Measurements from ENCODE around the gene DISC1.
"Not testable (repeated sequence)": the region's sequence is repeated elsewhere in the genome, so short reads cannot be mapped to it uniquely, and the experiment has no call there.

DISC1 gene

DNA sequence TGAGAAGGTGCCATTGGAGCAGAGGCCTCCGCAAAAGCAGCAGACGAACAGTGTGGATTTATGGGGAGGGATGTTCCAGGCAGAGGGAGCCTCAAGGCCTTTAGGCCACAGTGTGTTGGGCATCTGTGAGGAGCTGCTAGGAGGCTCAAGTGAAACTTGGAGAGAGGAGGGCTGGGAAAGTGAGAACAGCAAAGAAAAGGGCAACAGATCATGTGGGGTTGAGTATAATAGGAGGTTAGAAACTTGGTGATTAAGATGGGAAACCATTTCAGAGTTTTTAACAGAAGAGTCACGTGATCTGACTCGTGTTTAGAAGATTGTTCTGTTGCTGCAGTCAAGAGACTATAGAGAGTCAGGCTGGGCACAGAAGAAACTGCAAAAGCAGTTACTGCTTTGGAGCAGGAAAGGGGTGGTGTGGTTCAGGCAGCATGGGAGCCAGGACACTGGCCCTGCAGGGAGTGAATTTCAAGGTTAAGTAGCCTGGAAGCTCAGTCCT lies 277.0 kb downstream of the DISC1 start:
- DNase-seq, result no peak

DNA sequence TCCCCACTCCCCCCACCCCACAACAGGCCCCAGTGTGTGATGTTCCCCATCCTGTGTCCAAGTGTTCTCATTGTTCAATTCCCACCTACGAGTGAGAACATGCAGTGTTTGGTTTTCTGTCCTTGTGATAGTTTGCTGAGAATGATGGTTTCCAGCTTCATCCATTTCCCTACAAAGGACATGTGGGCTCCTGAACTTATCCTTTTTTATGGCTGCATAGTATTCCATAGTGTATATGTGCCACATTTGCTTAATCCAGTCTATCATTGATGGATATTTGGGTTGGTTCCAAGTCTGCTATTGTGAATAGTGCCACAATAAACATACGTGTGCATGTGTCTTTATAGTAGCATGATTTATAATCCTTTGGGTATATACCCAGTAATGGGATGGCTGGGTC lies 280.7 kb downstream of the DISC1 start:
- DNase-seq, result not testable (repeated sequence)

DNA sequence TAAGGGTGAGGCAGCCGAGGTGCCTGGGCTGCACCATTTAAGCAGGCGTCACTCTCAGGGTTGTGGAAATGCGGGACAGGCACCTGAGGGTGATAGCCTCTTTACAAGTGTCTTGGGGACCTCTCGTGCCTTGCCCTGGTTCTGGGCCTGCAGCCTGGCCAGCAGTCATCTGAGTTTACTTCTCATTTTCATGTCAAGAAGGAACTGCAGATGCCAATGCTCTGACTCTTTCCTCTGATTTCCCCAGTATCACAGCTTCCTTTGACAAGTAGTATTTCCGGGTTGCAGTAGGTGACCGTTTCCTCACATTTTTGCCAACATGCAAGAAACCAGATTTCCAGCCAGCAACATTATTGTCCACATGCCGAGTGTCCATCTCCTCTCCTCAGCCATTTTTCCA lies 286.9 kb downstream of the DISC1 start:
- DNase-seq, result no peak

DNA sequence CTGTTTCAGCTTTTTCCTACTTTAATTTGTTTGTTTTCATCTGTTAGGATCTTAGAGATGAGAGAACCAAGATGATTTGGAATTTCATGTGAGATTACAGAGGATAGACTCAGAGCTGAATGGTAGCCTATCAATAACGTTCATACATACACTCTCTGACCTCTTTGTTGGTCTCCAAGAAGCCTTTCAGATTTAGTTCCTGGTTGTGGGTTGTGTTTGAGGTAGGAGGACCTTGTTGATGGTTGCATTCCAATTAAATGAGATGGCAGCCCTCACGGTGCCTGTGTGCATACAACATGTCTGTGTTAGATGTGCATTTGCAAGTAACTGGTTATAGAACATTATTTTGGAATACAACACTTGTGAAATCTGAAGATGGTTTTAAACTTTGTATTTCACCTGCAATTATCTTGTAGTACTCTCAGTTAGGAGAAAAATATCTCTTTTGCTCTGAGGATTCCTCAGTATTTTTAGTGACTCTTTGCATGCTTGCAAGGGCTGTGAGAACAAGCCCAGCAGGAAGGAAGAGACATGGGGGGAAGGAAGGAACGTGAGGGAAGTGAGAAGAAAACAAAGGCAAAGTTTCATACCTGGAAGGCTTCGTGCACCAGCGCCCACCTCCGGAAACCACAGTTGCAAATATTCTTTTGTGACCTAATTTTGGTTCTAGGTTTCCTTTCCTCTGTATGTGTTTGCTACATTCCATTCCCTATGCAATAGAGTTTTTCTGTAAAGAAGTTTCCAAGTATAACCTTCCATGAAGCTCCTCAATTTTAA lies 291.8 kb downstream of the DISC1 start:
- DNase-seq, result peak; percentile 8 to 45

DNA sequence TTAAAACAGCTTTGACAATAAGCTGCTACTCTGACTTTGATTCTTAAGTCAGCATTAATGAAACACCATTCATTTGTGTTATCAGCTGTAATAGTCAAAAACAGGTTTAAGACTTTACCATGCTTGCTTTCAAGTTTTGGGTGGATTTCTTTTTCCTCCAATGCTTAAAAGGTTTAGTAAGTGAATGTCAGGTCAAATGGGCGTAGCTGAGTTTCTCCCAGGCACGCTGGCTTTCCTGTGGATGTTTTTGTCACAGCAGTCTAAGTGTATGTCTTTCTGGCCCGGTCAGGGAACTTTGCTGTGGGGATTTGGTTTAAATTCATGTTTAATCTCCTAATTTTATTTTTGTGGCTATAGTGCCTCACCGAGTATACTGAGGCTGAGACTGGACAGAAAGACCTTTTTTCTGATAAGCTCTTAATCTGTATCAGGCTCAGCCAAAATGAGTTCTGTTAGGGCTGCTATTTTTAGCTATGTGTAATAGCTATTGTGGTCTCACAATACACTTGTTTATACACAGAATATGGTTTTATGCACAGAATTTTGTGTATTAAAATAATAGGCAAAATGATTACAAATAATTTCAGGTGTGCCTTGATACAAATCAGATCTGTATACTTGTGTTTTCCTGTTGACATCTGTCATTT lies 292.8 kb downstream of the DISC1 start:
- DNase-seq, result no peak

DNA sequence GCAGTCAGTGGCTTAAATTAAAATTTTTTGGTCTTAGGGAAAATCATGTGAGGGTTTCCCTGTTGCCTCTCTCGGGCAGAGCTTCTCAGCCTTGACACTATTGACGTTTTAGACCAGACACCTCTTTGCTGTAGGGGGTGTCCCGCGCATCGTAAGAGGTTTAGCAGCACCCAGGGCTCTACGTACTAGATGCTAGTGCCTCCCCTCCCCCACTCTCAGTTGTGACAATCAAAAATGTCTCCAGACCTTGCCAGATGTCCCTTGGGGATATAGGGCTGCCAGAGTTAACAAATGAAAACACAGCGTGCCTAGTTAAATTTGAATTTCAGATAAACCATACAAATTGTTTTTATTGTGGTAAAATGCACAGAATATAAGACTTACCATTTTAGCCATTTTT lies 293.3 kb downstream of the DISC1 start:
- DNase-seq, result peak; percentile 57 to 59

DNA sequence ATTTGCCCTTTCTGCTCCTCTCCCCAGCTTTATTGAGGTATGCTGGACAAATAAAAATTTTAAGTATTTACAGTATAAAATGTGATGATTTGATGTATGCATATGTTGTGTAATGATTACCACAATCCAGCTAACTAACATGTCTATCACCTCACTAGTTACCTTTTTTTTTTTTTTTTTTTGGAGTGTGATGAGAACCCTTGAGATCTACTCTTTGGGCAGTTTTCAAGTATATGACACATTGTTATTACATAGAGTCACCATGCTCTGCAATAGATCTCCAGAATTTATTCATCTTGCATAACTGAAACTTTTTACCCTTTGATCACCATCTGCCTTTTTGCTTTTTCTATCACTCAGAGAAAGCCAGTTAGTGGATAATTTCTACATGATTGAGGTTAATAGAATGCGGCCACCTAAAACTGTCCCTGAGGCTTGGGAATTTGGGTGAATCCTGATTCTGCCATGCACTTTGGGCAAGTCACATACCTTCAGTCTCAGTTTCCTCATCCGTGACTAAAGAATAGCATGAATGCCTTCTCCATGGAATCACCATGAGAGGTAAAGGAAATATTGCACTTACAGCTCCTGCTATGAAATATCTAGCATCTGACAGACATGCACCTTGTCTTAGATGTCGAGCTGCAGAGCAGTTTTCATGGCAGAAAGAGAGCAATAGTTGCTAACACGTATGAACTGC lies 295.2 kb downstream of the DISC1 start:
- DNase-seq, result no peak

DNA sequence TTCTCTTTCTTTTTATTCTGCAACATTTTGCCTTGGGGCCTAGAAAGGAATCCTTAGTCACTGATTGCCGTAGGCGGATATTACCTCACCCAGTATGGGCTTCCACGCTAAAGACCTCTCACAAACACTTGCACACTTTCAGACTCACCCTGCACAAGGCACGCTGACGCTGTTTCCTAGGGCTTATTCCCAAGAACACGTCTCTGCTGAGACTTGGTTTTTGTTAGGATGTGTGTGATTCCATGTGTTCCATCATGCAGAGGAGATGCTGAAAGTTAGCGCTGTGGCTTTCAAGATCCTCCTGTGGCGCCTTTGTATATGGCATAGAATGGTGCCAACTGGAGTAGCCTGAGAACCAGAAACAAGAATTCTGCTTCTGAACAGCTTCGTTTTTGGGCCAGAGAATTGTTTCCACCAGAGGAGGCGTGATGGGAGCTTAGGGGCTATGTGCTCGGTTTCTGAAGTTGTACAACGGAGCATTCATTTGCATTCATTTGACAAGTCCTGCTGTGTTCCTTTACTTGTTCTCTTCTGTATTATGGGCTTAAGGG lies 297.0 kb downstream of the DISC1 start:
- no peak for DNase-seq

DNA sequence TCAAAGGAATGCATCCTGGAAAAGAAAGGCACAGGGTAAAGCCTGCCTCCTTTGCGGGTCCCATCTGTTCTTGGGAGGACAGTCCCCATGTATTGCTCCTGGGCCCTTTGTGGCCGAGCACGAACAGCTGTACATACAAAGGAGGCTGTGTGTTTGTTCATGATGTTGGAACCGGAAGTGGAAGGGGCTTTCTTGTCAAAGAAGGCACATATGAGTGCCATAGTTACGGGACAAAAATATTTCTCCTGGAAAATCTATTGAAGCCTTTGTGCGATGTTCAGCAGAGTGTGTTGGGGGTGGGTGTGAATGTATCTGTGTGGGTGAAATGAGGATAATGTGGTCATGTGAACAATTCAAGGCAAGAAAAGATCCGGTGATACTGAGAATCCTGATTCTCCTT lies 297.6 kb downstream of the DISC1 start:
- DNase-seq, result no peak

DNA sequence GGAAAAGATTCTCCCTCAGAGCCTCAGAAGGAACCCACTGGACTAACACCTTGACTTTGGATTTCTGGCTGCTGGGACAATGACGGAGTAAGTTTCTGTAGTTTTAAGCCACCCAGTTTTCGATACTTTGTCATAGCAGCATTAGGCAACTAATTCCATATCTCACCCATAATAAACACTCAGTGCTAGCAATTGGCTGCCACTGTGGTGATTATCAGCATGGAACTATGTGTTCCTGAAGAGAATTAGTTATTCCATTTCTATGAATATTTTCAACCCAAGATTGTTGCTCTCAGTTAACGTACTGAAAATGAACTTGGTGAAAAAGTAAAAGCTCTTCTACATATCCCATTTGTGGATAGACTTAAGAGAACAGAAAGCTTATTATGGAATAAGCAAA lies 299.3 kb downstream of the DISC1 start:
- DNase-seq, result no peak

DNA sequence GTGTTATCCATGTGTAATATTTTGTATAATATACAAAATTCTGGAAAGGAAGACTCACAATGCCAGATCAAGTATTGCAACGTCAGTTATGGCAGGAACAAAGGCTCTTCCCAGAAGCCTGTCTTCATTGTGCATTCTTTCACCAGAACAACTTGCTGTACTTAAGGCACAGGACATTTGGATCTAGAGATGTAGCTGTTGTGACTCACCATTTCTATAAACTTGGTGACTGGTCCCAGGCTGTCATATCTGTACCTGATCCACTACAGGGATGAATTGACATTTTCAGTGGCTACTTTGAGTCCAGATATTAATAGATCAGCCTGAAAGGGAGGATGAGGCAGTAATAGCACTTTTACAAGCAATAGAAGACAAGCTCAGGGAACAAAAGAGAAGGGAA lies 299.8 kb downstream of the DISC1 start:
- no peak for DNase-seq

DNA sequence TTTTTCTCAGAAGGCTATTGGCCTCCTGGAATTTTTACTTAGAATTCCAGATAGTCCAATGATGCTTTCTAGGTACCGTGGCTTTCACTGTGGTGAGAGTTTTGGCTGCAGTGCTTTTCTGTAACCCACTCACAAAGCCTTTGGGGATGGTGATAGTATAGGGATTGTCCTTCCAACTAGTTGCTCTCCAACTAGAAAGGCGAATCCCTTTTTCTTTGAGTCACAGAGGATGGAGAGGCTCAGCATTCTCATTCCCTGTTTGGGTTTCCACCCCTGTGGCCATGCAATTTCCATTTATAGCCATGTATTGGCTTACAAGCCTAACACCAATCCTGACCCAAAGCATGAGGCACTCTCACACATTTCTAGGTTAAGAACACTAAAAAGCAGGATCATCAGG lies 300.3 kb downstream of the DISC1 start:
- DNase-seq, result no peak

DNA sequence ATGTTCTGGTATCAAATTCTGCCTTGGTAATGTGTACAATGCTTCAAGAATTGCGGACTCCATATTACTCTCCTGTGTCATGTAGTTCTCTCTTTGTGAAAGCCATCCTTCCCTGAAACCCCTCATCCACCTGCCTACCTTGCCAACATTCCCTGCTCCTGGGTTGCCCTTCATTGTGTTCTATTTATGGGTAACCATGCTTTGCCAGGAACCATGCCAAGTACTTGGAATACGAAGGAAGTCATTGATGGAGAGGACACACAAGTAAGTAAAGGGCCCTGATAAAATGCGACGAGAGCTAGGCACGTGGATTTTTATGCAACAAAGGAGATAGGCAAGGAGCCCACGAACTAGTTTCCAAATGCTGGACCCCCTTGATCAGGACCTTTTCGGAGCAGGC lies 300.8 kb downstream of the DISC1 start:
- DNase-seq, result no peak

DNA sequence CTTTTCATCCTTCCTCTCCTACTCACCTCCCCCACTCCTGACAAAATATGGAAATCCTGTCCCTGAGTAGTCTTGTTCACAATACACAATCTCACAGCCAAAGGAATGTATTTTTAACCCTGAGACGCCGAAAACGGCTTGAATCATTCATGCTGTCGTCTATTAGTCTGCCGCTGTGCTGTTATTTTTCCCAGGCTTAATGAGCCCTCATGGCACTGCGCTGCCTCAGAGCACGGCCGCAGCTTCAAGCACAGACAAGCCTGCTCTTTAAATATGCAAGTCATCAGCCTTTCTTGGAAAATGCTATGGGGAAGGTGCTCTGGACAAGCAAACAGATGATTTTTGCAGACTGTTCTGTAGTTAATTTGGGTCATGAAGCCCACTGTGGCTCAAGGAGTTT lies 302.7 kb downstream of the DISC1 start:
- no peak for DNase-seq

DNA sequence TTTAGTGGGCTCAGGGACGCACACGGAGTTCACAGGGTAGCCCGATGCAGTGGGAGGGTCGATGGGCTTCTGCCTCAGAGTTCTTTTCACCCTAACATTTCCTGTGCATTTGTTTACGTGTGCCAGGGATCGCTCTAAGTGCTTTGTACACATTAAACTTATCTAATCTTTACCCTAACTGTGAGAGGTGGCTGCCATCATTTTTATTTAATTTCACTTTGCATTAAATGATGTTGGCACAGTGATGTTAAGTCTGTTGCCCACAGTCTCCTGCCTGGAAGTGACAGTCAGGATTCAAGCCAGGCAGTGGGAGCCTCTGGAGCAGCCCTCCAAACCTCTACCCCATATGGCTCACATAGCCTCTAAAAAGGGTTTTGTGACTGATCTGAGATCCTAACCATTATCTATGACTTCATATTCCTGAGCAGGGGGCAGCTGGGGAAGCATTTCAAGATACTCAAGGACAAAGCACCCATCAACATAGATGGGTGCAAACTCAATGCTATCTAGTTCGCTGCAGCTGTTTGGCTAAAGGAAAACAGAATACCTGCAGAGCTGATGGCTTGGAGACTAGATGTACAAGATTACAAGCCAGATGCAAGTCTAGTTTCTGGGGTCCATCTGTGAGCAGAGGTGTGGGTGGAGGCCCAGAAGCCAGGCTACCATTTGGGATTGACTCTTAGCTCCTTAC lies 303.8 kb downstream of the DISC1 start:
- DNase-seq, result no peak

DNA sequence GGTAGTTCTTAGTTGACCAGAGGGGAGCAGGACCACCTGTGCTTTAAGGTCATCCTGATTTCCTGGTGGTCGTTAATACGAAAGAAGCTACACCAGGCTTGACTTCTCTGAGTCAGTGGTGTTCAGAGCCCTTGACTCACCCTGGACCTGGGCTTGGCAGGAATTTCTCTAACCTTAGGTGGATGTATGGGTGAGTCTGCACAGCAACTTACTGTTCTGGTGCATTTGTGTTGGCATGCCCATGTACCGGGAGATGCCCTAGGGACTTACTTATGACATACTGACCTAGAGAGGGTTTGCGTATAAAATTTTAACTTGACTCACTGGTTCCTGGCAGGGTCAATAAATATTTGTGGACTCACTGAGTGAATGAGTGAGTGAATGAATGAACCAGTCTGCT lies 304.6 kb downstream of the DISC1 start:
- no peak for DNase-seq

DNA sequence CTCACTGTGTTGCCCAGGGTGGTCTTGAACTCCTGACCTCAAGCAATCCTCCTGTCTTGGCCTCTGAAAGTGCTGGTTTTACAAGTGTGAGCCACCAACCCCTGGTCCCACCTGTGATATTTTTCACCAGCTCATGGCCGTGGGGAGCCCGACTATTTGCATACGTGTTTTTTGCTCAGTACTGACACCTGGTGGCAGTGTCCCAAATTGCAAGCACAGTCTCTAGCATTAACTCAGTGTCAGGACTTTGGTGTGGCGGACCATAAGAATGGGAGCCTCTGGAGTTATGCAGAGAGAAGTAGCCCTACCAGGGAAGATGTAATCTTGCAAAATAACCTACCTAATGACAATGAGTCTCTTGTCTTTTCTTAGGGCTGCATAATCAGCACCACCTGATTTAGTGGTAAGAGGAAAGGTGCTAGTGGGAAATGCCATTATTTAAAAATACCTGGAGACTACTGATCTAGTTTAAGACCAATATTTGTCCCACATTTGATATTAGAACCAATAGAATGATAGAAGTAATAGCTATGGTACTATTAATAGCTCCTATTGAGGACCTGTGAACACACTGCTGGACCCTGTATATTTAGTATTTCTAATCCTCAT lies 305.4 kb downstream of the DISC1 start:
- DNase-seq, result peak; percentile 12 to 39

DNA sequence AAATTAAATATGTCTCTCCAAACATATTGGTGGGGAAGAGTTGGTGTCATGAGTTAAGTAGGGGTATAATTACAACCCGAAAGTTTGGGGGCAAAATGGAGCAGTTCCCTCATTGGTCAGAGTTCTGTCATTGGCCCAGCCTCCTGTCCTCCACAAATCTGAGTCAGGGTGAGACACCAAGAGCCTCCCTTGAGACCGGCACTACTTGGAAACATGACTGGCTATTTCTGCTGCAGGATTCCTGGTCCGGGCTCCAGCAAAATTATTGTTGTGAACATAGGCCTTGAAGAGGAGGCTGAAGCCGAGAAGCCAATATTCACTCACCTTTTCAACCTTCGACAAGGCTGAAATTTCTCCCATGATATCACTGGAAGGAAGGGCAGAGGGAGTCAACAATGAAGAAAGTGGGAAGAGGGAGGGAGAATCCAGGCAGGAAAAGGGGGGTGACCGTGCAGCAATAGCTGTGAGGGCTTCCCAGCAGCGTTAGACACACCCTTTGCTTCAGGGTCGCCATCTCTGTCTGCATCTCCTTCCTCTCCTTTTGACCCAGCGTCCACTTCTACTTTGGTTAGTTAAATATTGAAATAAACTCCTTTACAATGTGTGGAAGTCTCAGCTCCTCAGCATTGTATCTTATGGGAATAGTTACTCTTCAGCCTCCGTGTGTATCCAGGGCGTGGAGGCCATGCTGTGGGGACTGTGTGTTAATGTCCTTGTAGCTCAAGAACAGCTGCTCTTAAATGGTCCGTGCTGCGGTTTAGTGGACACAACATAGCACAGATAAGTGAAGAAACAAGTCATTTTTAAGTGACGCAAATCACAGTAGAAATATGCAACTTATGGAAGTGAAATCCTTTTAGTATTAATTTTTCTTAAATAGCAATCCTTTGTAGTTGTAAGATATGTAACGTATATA lies 307.4 kb downstream of the DISC1 start:
- no peak for DNase-seq

DNA sequence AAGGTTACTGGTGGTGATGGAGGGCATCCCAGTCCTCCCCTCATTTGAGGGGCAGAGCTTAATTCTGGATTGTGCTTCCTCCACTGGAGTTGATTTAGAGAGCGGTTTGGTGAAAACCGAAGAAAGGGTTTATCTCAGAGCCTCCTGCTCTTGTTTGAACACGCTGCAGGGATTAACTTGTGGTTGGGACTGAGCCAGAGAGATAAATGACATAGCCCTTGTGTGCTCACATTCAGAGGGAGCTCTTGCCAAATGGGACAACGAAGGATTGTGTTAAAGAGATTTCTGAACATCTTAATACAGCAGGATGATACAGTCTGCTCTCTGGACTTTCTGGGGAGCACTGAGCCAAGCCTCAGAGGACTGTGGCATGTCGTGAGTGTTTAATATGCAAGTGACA lies 308.2 kb downstream of the DISC1 start:
- no peak for DNase-seq

DNA sequence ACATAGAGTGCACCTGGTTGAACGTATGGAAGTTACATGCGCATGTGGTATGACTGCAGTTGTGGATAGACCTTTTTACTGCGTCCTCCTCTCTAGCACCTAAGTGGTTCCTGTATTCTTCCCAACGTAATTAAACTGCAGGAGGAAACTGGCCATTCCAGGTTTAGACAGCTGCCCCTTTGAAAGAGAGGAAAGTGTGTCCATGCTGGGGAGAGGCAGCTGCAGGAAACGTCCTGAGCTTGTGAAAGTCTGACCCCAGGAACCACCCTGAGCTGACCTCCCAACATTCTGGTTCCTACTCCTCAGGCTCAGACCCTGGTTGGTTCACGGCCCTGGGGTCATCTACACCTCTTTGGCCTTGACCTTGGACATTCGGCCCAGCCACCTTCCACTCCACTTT lies 309.3 kb downstream of the DISC1 start:
- DNase-seq, result no peak

DNA sequence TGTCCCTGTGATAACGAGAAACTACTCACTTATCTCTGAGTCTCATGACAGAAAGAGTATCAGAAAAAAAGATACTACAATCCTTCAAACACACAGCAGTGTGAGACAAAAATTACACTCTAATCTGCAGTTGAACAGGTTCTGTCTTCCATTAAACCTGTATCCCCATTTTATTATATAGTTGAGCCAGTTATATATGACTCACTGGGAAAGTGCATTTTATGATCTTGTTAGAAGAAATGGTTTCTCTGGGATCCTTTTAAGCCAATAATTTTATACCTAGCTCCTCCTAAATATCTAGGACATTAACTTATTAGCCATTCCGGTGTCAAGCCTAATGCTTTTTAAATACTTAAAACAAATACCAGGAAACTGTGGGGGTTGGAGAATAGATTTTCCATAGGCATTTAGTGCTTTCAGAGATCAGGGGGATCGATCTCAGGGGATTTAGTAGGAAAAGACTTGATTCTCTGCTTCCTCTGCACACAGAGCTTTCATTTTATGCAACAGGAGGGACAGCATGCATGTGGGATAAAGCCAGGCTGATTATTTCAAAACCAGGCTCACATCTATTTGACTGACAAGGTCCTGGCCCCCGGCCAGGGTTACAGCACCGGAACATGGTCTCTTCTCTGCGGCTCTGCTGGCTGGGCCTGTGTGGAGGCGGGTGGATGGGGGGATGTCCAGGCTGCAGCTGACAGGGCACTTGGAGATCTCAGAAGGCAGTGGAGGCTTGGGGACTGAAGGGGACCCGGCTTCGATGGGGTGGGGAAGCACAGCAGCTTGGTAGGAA lies 310.6 kb downstream of the DISC1 start:
- DNase-seq, result no peak

Measured in CD4-positive, alpha-beta T cell treated with Interferon alpha-2 for 1 hour (primary cell).